Effector CD8-positive, alpha-beta T cell (primary cell): ENCODE measurements around the gene SUPT6H.

Experiments used
- DNase-seq: peaks from one replicate; lab custom pipeline; 2025; lab: John Stamatoyannopoulos, UW
- total RNA-seq, 4 experiments: gene quantifications; one replicate each; lab custom pipeline; 2026; lab: John Stamatoyannopoulos, UW

SUPT6H gene
- total RNA-seq: 186 to 266 (median 224) reads per million in 4 experiments

DNA sequence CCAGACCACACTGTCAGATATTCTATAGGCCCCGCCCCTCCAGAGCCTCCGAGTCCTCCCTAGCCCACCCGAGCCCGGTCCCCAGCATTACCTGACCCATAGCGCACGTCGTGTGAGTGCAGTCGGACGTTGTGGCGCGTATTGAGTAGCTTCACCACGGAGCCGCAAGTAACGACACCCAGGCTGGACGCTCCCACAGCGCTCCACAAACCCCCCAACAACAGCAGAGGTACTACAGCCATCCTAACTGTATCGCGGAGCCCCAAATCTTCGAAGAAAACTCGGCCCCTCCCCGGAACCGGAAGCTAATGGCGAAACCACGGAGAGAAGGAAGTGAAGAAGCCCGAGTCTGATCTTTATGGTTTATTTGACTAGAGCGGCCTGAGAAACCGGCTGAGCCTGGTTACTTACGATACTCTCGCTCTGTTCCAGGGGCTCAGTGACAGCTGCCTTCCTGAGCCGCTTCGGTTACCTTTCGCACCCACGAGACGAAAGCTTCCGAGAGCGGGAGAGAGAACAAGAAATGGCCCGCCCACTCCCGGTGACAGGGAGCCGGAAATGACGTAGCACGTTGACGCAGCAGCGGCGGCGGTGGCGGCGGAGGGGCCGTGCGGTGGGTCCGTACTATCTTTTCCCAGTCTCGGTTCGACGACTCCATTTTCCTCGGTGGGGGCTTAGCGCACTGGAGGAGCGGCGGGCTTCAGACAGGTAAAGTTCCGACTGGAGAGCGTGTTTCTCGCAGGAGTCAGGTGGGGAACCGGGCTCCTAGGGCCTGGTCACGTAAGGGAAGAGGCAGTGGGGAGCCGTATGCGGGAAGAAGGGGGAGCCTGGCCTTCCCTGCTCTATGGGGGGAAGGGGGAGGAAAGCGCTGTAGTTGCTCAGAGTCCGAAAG is at the start of gene SUPT6H, which contains the start of gene SDF2:
SUPT6H (plus strand) TSS at position 571 of the 892 bp plus-strand sequence. CDS start 11,197 bp downstream, outside the sequence.
SDF2 (minus strand) TSS at position 272 of the 892 bp plus-strand sequence; CDS start at position 242, 30 bp downstream.
- peak; percentile 87 for DNase-seq

DNA sequence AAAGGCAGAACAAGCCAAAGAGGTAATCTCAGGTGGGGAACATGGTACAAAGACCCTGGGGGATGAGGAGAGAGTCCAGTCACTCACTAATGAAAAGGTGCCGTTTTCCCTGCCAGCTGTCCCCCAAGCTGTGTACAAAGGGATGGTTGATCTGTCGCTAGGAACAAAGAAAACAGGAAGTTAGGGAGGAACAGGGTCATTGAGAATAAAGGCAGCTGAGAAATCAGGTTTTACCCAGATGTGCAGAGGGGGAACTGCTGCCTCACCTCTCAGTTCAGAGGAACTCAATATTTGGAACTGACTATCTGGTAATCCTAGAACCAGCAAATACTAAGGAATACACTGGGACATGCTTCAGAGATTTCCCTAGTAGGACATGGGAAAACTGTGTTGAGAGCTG is 49.5 kb upstream of the SUPT6H start:
- DNase-seq: no peak

DNA sequence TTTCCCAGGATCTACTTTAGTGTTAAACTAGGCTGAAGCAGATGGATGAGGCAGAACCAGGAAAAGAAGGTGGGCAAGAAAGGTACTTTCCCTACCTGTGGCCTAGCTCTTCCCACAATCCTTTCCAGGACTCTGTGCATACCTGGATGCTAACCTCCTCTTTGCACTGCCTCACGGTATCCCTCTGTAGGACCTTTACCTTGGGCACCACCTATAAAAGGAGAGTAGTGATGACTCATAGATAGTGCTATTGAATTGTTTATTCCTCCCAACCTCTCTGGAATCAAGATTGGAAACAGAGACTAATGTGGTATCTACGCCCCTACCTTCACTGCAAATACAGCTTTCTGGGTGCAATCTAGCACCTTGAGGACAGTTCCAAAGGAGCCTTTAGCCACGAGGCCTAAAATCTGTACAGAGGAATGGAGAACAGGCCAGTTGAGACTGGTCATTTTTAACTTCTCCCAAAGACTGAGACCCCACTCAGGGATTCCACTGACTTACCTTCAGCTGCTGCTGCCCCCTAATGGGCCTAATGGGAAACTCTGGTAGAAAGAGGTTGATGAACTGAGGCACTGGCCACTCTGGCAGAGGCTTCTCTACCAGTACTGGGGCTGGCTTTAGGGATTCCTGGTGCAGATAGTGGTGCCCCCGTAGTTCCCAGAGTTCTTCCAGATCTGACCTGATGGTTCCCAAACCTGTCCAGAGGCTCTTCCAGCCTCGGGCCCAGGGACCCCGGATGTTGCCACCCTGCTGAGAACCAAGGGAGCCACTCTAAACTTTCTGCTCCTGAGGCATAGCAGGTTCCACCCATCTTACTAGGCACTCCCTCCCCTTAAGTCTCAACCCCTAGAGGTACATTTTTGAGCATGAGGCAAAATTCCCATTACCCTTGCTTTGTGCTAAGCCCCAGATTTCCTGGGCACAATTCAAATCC is 48.8 kb upstream of the SUPT6H start:
- DNase-seq: peak; percentile 3

DNA sequence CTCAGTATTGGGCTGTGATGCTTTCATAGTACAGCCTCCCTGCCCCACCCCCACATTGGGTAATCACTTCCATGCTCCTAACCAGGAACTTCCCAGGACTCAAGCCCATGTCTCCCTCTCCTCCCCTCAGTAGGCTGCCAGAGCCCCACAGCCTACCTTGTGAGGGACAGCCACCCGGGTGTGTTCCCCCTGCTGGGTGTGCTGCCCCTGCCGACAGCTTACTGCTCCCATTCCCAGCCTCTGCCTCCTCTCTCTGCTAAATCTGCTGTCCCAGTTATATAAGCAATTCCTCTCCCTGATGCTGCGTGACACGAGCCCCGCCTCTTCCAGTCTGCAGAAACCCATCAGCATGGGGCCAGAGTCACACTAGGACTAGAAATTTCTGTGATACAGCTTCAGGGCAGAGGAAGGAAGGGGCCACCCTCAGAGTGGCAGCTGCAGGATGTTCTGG is 48.0 kb upstream of the SUPT6H start, which contains the start of gene RSKR:
RSKR (minus strand) TSS at position 255 of the 451 bp plus-strand sequence; CDS start at position 231, 24 bp downstream.
- DNase-seq: no peak

DNA sequence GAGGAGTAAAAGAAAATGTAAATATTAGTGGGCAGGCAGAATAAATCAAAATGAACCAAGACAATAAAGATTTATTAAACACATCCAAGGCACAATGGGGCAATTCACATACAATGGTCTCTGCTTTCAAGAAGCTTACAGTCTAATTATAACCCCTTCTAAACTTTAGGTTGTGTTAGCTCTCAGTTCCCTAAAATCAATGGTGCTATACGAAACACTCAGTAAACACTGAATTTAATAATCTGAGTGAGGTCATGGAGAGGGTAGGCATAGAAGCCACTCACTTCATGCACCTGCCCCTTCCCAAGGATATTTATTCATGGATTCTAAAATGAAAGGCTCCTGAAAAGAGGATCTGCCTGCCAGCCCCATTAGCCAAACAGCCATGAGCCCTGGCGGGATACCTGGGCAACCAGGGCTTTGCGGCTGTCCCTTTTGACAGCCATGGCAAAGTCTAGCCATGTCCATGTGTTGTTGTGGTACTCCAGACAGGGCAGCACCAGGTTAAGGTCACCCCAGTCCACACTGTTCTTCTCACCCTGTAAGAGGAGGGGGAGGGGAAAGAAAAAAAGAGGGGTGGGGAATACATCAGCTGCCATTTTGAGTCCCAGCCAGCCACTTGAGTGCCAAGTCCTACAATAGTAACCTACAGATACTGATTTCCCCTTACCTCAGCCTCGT is 46.6 kb upstream of the SUPT6H start:
- no peak for DNase-seq

DNA sequence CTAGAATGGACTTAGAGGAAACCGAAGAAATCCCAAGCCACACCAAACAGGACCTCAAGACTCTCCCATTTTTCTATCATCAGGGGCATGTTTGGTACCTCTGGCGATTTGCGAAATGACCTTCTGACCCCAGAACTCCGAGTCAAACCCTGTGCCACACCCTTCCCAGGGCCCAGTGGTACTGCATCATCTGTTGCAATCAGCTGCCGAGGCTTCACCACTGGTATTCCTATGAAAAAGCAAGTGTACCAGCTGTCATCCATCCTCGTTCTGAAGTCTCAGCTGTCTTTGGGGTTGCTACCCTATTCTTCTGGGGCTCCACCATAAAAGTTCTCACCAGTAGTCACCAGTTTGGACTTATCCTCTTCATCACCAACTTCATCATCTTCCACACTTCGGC is 45.7 kb upstream of the SUPT6H start:
- DNase-seq: no peak

DNA sequence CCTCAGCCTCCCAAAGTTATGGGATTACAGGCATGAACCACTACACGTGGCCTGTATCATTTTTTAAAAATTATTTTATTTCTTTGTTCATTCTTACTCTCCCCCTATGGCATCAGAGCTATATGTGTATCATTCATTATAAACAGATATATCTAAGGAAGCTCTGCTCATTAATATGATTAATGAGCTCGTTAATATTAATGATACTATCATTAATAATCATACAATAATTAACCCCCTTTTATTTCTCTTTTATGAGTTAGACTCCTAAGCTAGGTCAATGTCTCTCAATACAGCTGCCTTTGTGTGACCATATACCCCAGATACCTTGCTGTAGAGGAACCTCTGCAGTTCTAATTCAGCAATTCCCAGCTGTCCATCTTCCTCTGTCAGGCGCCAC is 43.5 kb upstream of the SUPT6H start:
- DNase-seq: no peak

DNA sequence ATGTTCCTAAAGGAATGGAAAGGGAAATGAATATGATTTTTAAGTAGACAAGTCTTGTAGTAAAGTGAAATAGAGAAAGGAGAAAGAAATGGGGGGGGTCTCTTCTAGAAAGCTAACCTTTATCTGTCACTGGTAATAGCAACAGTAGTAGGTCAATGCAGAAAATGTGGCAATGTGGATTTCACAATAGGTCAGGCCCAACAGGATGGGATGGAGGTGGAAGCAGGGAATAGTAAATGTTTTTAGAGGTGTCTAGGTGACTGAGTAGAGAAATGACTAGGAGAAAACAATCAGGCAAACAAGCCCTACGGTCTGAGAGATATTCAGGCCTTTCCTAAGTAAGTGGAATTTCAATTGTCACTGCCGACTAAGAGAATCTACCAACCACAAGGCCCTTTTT is 42.0 kb upstream of the SUPT6H start:
- DNase-seq: no peak

DNA sequence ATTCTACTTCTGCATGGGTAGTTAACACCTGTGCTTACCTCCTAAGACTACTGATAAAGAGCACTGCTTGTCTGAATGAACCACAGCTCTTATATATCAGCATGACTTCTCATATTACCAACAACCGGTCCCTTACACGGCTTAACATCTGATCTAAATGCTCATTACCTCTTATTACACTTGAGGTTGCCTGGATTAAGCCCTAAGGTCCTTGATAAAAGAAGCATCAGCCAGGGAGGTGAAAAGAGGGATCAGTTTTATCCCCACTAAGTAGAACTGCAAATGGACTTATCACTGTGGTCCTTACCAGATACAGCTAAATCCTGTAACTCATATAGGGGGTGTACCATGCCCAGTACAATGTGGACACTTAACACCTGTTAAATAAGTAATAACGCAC is 39.8 kb upstream of the SUPT6H start:
- no peak for DNase-seq

DNA sequence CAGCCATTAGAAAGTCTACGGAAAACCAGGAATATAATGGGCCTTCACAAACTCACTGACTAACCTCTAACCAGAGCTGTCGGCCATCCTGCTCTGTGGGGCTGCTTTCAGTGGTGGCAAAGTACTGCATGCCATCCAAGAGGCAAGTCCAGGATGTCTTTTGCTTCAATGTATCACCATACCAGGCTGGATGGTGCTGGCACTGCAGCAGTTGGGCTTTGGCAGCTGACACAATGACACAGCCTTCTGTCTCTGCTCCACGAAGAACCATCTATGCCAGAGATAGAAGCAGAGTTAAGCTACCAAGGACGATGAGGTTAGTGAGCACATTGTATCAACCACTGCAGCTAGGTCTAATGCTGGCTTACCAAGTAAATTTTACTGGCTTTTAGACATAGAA is 38.3 kb upstream of the SUPT6H start:
- DNase-seq: no peak

DNA sequence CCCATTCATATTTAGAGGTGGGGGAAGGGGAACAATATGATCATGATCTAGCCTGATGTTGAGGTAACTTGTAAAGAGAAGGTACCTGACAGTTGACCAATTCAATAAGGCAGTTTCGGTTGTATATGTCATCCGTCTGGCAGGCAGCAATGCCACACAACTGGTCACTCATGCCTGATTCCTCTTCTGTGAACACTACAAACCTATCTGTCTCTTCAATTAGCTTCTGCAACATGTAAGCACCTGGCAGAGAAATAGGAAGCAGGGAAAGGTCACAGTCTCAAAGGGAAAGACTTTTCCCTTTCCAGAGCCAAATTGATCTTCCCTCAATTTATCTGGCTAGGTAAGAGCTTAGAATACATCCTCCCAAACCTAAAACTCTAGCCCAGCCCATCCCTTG is 37.9 kb upstream of the SUPT6H start:
- no peak for DNase-seq

DNA sequence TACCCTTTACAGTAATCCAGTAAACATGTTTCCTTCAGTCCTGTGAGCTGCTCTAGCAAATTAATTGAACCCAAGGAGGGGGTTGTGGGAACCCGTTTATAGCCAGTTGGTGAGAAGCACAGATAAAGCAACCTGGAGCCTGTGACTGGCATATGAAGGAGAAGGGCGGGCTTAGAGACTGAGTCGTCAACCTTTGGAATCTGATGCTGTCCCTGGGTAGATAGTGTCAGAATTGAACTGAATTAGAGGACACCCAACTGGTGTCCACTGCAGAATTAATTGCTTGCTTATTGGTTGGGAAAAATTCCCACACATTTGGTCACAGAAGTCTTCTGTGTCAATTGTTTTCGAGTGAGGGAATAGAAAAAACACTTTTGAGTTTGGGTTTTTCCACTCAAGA is 35.2 kb upstream of the SUPT6H start:
- no peak for DNase-seq

DNA sequence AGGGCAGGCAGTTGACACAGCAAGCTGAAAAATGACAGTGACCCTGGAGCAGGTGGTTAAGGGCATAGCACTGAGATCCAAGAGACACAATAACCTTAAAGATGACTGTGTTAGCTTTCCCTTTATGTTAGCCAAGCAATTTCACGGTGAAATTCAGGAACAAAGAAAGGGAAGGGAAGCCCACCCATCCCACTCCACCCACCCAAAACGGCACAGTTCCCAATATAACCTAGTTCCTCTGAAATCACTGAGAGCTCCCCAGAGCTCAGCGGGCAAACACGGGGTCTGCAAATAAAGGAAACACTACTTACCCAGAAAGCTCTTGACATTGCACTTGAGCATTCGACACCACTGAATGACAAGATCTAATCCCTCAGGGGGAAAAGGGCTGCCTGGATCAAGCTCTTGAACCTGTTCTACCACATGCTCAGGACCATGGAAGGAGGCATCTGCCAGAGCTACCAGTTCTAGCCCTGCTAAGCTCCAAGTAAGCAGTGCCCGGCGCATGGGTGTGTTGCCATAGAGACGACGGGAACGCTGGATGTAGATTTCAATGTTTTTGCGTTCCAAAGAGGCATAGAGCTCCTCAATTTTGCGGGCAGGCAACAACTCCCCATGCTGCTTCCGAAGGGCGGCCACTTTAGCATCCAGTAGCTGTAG is 27.7 kb upstream of the SUPT6H start:
- no peak for DNase-seq

DNA sequence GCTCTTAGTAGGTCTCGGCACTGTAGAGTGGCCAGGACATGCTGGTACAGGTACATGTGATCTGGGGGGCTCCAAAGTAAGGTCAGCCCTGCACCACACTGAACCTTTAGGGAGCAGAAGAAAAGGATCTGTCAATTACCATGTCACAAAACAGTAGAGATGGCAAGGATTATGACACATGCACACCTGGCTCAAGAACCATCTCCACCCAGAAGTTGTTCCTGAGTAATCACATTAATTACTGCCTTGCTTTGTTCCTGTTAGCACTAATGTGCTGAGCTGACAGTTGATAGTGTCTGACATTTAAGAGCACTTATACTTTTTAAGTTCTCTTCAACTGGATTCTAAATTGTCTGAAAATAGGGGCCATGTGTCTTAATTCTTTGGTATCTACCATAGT is 26.5 kb upstream of the SUPT6H start:
- DNase-seq: no peak

DNA sequence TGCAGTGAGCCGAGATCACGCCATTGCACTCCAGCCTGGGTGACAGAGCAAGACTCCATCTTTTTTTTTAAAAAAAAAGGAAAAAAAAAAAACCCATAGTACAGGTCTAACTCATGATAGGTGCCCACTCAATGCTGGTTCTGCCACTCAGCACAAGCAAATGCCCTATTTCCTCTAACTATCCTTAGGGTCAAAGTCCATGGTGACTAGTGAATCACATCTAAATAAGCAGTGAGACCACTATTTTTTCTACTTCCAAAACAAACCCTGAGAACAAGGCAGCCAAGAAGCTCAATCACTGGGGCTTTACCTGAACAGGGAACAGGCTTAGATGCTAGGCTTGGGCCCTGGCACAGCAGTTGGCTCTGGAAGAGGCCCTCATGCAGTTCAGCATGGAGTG is 20.4 kb upstream of the SUPT6H start:
- no peak for DNase-seq

DNA sequence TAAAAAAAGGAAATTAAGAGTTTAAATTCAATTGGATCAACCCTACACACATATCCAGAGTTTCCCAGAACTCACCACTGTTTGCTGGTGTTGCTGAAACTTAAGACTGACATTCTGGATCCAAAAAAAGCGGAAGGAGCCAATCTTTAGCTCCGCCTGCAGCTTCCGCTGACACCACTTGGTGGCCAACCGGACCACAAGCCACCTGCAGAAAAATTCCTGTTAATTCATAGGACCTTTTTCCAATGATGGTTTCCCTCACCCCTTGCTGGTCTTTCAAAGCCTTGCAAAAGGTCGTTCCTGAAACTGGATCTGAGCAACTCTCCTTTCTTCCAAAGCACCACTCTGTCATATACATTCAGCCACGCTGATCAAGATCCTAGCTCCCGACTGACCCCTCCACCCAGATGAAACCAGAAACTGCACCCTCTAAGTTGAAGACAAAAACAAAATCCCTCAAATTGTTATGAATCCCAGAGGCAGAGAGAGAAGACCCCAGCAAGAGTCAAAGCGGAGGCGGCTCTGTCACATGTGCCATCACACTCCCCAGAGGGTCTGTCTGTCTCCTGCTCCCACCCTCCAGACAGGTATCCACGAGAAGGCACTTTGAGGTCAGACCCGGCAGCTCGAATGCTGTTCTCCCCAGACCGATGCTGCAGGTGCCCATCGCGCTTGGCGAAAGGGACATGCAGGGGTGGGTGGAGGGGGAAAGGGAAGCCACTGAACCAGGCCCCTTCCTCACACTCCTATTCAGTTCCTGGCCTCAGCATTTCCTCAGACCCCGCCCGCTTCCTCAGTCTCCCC is 17.8 kb upstream of the SUPT6H start:
- DNase-seq: no peak

DNA sequence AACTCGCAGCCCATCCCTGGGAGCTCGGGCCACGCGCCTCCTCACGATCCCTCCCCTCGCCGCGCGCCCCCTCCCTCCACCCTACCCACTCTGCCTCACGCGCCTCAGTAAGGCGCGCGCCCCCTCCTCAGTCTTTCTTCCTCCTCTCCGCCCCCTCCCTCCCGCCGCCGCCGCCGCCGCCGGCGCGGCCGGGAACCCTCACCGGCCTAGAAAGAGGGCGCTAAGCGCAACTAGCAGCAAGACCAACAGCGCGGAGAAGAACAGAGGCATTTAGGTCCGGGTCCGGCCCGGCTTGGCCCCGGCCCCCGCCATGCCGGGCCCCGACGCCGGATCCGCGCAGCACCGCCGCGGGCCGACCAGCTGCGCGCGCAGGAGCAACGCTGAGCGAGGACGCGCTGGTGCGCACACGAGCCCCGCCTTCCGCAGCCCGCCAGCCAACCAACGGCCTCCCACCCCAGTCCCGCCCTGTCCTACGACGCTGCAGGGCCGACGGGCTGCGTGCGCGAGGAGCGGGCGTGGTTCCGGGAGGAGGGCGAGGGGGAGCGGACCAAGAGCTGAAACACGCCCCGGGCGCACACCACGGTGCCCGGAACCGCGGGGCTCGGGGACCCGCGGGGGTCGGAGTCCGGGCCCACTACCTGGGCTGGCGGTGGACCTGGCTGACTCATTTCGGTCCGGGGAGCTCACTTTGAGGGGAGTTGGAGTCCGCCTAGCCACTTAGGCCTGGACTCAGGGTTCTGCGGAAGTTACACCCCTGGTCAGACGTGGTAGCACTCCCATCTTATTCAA is 17.0 kb upstream of the SUPT6H start, which contains the start of gene BLTP2:
BLTP2 (minus strand) TSS at position 372 of the 789 bp plus-strand sequence; CDS start at position 270, 102 bp downstream.
- peak; percentile 90 for DNase-seq

DNA sequence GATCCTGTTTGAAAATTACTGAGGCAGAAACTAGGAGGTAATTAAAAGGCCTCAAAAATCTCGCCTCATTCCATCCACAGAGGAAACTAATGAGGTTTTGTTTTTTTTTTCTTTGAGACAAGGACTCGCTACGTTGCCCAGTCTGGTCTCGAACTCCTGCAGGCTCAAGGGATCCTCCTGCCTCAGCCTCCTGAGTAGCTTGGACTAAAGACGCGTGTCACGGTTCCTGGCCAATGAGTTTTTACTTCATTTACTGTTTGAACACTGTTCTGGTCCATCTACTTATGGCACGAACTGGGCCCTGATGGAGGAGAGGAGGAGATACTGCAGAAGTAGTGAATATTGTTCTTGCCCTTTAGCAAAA is 16.4 kb upstream of the SUPT6H start:
- no peak for DNase-seq

DNA sequence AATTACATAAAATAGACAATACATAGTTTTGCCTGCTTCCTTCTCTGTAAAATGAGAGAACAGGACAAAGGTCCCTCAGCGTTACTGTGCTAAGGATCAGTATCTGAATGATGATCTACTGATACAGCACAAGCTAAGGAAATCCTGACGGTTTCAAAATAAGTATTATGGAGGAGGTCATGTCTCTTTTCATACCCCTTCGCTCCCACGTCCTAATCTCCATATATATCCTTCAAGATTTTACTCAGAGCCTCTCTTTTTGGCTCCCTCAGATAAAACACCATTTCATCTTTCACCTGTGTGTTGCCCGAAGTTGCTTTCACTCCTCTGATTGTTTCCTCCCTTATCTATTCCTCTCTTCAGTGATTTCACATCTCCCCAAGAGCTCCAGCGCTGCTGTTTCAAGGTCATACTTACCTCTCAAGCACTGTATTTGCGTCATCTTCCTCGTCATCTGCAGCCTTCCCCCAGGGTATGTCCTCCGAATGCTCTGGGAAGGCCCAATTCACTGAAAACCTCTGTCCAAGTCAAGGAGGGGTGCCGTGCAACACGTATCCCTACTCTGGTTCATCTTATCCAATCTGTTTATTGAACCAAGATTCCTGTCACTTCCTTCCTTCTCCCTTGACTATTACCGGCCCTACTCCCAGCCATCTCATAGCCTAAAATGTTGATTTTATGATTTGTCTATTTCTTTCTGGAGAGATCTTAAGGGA is 15.8 kb upstream of the SUPT6H start:
- no peak for DNase-seq
